Camera-type eye (tissue), 1 donor: ENCODE measurements around the gene SLC10A1. TPM values are rescaled to one million over a fixed set of nuclear protein-coding genes. Genes with fewer than 3 reads are reported as not detected.

Experiments
- total RNA-seq: library from RNA; depleted of rRNA; stranded (reverse); fragments of >200 nt; gene quantifications from one replicate; pipeline ENCODE4 v1.2.3, GENCODE V29; 2014

The SLC10A1 gene
- not detected for total RNA-seq

DNA sequence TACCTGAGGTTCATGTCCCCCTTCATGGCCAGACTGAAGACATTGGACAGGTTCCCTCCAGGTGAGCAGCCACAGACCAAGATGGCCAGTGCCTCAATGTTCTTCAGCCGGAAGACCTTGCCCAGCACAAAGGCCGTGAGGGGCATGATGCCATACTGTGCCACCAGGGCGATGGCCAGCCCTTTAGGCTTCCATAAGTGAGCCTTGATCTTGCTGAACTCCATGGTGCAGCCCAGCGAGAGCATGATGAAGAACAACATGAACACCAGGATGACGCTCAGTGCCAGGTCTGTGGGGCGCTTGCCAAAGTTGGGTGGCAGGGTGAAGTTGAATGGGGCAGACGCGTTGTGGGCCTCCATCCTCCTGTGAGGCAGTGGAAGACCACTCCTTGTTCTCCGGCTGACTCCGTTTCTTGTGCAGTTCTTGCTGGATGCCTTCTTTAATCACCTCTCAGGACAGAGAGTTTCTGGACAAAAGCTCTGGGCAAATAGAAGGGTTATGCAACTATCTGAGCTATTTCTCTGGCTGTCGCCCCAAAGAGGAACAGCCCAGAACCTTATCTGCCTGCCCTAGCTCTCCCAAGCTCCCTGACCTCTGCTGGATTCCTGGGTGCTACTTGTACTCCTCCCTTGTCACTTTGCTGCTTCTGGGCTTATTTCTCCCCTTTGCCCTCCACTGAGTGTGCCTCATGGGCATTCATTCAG lies at the start of gene SLC10A1:
TSS of gene SLC10A1 (minus strand) at position 445 of the 704 bp plus-strand sequence. CDS start at position 359, 86 bp downstream.

GRCh38 chr14:69766984-69767368 lies 30.1 kb downstream of the SLC10A1 start, which contains the start of gene SRSF5:
SRSF5 (plus strand) TSS chr14:69767142; CDS start chr14:69768157, 1,015 bp downstream.

Other genes with a start within 250 kb of the SLC10A1 start
- 3.7 TPM for gene CCDC177, start 222.4 kb downstream of the SLC10A1 start, total RNA-seq
- 25.2 TPM for gene SUSD6, start 185.6 kb downstream of the SLC10A1 start, total RNA-seq
- 593 TPM for gene SRSF5, start 30.1 kb downstream of the SLC10A1 start, total RNA-seq
- gene SMOC1, start 82.2 kb upstream of the SLC10A1 start, total RNA-seq, result 25.9 TPM